AG08396 (cell line): ENCODE measurements around the gene RLN3.

Experiments used
- DNase-seq: peaks from one replicate; pipeline ENCODE4 v3.0.0; 2012; ENCODE audit warnings: low spot score, mixed read lengths

RLN3 gene

GRCh38 chr19:14054099-14054498, 26.2 kb downstream of the RLN3 start:
- no peak for DNase-seq

- DNase-seq, result no peak
Observed at GRCh38 chr19:14054721-14055120, 26.8 kb downstream of the RLN3 start.

DNA sequence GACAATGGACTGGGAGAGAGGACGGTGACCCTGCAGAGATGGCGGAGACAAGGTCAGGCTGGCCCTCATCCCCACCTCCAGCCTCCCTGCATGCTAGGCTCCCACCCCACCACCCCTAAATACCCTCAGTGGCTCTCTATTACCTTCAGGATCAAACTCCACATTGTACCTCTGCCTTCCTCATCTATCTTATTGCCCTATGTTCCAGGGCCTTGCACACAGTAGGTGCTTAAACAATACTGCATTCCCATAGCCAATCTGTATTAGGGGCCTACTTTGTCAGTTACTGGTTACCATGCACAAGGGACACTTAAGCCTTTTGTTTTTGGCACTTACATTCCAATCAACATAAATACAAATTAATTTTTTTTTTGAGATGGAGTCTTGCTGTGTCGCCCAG, 27.4 kb downstream of the RLN3 start:
- DNase-seq, result no peak

DNA sequence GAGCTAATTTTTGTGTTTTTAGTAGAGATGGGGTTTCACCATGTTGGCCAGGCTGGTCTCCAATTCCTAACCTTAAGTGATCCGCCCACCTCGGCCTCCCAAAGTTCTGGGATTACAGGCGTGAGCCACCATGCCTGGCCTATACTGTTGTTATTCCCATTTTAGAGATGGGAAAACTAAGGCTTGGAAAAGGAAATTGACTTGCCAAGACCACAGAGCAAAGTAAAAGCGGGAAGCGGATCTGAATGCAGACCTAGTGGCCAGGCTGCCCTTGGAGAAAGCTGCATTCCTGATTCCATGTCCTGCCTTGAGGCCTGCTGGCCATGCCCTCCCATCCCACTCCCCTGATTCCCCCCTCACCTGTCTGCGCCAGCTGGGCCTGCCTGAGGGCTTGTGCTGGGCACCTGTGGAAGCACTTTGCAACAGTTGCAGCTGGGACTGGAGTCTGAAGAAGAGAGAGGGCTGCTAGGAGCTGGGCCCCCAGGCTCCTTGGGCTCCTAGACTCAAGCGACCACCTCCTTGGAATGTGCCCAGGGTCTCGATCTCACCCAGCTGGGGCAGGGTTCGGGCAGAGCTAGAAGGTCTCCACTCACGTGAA, 28.2 kb downstream of the RLN3 start:
- no peak for DNase-seq

GRCh38 chr19:14056741-14057356, 28.9 kb downstream of the RLN3 start:
- peak; percentile 20 for DNase-seq

- DNase-seq, result no peak
Observed at GRCh38 chr19:14058182-14059092, 30.5 kb downstream of the RLN3 start.

- DNase-seq, result peak; percentile 50
Observed at GRCh38 chr19:14059093-14059480, 31.1 kb downstream of the RLN3 start.

DNA sequence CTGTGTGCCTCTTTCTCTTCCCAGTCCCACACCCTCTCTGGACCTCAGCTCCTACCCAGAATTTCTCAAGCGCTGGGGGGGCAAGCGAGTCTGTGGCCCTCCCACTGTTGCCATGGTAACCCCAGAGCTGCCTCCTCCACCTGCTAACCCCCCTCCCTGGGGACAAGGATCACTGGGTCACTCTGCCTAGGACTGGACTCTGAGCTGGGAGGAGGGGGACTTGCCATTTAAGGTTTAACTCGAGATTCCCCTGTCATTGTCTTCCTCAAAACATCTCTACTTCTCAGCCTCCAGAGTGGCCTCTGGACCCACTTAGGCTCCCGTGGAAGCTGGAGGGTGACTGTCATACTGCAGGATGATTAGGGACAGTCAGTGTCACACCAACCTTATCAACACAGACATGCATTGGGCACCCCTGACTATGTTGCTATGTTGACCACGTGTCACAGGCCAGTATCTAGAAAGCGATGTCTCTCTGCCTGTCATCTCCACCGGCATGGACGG, 31.8 kb downstream of the RLN3 start:
- no peak for DNase-seq

DNA sequence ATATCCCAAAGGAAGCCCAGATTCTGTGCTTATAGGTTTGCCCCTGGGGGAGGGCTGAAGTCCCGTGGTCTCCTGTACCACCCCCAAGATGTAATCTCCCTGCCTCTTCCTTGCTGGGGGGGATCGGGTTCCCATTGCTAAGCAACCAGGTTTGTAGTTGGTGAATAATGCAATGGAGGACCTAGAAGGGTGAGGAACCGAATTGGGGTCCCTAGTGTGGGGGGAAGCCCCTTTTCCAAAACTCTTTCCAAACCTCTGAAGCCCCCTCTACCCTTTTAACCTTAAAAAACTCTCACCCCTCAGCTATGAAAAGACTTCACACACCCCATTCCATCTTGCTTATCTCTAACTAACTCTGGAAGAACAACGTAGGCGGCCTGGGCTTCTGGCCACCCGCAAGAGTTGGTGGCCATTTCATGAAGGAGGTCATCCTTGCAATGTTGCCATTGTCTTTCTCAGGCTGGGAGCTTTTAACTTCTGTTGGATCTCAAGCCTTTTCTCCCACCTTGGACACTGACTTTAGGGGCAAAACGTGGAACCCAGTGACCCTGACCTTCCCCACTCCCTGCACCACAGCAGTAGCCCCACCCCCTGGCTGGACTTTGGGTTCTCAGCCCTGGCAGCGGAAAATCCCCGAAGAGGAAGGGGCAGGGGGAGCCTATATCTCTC, 33.3 kb downstream of the RLN3 start:
- DNase-seq, result no peak

- peak; percentile 10 for DNase-seq
Observed at GRCh38 chr19:14061751-14062557, 34.0 kb downstream of the RLN3 start, which contains the start of gene PALM3. PALM3 (minus strand) TSS chr19:14062076; CDS start chr19:14061980, 96 bp downstream.

DNA sequence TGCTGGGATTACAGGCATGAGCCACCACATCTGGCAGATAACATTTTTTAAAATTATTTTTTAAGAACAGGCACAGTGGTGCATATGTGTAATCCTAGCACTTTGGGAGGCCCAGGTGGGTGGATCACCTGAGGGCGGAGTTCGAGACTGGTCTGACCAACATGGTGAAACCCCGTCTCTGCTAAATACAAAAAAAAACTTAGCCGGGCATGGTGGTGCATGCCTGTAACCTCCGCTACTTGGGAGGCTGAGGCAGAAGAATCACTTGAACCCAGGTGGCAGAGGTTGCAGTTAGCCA, 34.6 kb downstream of the RLN3 start:
- no peak for DNase-seq

DNA sequence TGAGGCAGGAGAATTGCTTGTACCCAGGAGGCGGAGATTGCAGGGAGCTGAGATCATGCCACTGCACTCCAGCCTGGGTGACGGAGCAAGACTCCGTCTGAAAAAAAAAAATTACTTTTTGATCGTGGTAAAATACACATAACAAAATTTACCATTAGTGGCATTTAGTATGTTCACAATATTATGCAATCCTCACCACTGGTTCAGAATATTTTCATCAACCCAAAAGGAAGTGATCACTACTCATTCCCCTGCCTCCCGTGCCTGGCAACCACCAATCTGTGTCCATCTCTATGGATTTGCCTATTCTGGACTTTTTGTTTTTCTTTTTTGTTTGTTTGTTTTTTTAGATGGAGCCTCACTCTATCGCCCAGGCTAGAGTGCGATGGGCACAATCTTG, 35.2 kb downstream of the RLN3 start:
- DNase-seq, result no peak

DNA sequence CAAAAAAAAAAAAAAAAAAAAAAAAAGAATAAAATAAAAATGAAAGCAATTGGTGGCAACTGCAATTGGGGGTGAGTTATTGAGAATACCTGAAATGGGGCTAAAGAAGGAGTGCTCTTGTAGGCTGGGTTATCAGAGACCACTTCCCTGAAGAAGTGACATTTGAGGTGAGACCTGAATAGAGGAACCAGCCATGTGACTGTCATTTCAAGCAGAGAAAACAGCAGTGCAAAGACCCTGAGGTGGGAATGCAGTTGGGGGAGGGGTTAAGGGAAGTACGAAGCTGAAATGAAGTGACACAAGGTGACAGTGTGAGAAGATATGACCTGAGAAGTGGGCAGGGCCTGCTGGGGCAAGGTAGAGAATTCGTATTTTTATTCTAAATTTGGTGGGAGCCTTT, 38.2 kb downstream of the RLN3 start:
- DNase-seq, result no peak

DNA sequence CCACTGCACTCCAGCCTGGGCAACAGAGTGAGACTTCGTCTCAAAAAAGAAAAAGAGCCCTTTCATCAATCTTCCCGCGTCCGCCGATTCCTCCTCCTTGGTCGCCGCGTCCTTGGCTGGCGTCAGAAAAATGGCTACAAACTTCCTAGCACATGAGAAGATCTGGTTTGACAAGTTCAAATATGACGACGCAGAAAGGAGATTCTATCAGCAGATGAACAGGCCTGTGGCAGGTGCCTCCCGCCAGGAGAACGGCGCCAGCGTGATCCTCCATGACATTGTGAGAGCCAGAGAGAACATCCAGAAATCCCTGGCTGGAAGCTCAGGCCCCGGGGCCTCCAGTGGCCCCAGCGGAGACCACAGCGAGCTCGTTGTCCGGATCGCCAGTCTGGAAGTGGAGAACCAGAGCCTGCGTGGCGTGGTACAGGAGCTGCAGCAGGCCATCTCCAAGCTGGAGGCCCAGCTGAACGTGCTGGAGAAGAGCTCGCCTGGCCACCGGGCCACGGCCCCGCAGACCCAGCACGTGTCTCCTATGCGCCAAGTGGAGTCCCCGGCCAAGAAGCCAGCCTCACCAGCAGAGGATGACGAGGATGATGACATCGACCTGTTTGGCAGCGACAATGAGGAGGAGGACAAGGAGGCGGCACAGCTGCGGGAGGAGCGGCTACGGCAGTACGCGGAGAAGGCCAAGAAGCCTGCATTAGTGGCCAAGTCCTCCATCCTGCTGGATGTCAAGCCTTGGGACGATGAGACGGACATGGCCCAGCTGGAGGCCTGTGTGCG, 42.5 kb downstream of the RLN3 start:
- no peak for DNase-seq

DNA sequence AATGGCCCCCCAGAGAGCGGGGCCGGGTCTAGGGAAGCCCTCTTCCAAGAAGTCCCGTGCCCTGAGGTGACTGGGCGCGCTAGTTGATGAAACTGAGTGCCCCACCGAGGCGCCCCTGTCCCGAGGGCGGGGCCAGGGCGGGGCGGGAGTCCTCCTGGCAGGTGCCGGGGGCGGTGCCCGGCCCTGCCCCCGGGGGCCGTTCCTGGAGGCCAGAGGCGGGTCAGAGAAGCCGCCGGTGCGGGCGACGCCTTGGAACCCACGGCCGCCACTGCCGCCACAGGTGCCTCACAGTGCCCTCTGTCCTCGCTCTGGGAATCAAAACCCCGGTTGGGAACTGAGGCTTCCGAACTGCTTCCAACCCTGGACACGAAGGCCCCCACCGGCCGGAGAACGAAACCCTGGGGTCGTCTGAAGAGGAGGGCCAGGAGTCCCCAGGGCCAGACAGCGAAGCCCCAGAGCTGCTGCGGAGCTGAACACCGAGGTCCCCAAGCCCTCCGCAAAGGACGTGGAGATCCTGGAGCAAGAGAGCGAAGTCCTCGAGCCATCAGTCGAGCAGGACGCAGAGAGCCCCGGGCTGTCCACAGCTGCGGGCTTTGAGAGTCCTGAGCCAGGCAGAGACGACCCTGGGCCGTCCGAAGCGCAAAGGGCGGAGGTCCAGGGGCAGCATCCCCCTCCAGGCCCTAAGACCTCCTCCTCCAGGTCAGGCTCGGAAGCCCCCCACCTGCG, 44.8 kb downstream of the RLN3 start, which contains the start of gene MISP3:
Gene MISP3 (plus strand): TSS at position 252 of the 726 bp plus-strand sequence. CDS start 524 bp downstream, outside the sequence.
- peak; percentile 33 for DNase-seq

GRCh38 chr19:14073261-14073924, 45.4 kb downstream of the RLN3 start:
- DNase-seq, result peak; percentile 90

DNA sequence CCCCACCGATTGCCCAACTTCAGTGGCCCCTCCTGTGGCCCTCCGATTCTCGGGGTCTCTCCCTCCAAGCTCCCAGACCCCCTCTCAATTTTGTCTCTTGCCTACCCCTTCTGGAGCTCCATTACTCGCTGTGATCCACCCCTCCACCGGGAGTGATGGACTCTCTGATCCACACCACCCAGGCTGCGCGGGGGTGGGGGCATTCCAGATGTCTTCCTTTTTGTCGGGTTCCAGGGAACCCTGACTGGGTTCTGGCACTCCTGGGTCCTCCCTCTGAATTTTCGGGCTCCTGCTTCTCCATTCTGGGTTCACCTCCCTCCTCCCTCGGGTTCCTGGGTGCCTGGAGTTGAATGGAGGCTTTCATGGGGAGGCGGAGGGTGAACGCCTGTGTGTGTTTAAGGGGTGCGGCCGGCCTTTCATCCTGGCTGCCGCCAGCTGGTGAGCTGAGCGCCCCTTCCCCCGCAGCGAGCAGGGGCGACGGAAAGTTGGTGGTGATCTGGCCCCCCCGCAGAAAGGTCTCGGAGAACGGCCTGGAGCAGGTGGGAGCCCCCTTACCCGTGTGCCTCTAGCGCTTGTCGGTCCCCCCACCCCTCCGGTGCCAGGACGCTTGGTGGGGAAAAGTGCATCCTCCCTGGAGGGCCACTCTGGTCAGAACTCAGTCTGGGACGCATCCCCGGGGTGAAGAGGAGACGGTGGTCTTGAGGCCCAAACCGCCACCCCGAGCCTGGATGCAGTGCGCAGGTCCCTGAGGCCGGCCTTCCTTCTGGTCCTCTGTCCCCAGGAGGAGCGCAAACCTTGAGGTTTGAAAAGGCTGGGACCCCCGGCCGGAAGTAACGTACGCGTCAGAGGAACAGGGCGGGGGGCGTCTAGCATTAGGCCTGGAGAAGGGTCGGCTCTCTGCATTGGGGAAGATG, 46.2 kb downstream of the RLN3 start:
- DNase-seq, result peak; percentile 53

DNA sequence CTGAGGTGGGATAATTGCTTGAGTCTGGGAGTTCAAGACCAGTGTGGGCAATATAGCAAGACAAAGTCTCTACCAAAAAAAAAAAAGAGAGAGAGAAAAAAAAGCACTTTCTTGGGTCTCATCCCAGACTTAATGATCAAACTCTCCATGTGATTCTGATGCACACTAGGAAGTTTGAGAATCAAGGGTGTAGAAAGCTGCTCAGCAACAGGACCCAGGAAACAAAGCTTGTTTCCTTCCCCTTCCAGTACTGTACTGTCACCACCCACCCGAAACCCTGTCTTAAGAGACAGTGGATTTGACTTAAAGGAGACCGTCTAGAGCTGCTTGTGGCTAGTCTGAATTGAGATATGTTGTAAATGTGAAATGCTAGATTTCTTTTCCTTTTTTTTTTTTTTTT, 50.5 kb downstream of the RLN3 start:
- DNase-seq, result peak; percentile 21
